NCI-H748 treated with DMSO at 0.1 percent for 48 hours (cell line): ENCODE results near the gene FOXN1.
"Not testable (repeated sequence)": the region's sequence is repeated elsewhere in the genome, so short reads cannot be mapped to it uniquely, and the experiment has no call there.

Experiments
- DNase-seq: peaks from one replicate; lab custom pipeline; 2025; lab: John Stamatoyannopoulos, UW

The FOXN1 gene

DNA sequence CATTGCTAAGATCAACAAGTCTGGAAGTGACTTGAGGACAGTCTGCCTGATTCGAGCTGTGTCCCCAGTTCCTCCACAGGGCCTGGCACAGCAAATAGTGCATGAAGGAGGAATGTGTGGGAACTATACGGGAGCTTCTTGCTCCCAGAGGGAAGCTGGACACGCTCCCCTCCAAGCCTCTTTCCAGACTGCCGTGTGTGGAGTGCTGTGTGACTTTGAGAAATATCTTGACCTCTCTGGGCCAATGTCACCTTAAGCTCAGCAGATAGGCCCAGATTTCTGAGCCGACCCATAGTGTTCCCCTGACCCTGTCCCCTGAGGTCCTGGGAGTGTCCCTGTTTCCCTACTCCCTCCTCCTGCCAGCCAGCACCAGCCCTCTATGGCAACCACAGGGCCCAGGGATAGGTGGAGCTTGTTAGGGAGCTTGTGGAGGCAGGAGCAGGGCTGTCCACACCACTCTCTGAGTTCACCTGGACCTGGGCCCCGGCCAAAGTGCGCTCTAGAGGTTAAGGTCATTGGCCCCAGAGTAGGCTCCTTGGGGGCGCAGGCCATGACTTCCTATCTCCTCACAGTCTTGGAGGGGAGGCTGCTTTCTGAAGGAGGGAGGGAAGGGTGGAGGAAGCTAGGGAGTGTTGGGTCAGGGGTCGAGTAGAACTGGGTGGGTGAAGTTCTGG is 6.3 kb upstream of the FOXN1 start:
- DNase-seq = no peak

GRCh38 chr17:28500712-28501379 is 5.3 kb upstream of the FOXN1 start:
- no peak for DNase-seq

DNA sequence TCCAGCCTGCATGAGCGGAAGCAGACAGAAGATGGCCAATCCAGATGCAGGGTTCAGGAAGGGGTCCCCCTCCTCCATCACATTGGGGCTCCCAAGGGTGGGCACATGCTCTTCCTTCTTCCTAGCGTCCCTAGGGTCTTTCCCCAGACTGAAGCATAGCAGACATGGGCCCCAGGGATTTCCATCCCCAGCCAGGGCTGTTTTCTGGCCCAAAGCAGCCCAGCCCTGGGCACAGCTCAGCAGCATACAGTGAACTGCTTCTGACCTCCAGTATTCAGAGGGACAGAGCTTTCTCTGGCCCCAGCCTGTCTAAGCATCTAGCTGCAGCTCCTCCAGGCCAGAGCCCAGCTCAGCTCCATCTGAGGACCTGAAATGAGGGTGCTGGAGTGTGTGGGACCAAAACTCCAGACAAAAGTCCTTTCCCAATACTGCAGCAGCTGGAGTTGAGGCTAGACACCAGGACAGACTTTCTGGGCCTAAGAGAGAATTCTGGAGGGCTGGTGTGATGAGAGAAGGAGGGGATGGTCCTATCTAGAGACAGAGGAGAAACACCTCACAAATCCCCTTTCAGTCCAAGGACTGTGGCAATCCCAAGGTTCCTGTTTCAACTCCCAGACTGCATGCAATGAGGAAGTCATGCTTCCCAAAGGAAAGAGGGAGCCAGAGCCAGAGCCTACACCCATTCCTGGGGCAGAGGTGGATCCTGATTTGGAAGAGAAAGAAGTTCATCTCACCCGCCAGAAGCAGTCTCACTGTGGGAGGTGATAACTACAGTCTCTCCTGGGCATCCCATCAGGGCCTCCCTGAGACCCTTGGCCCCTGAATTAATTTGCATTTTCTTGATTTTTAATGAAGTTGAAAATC is 4.5 kb upstream of the FOXN1 start:
- DNase-seq = no peak

DNA sequence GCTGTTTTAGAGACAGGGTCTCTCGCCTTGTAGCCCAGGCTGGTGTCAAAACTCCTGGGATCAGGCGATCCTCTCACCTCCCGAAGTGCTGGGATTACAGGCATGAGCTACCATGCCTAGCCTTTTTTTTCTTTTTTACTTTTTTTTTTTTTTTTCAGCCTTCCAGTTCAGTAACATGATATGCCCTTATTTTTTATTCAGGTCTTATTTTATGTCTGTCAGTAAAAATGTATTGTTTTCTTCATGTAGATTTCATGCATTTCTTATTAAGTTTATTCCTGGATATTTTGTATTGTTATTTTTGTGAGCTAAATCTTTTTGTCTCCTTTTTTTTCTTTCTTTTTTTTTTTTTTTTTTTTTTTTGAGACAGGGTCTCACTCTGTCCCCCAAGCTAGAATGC is 2.7 kb upstream of the FOXN1 start:
- DNase-seq = no peak

DNA sequence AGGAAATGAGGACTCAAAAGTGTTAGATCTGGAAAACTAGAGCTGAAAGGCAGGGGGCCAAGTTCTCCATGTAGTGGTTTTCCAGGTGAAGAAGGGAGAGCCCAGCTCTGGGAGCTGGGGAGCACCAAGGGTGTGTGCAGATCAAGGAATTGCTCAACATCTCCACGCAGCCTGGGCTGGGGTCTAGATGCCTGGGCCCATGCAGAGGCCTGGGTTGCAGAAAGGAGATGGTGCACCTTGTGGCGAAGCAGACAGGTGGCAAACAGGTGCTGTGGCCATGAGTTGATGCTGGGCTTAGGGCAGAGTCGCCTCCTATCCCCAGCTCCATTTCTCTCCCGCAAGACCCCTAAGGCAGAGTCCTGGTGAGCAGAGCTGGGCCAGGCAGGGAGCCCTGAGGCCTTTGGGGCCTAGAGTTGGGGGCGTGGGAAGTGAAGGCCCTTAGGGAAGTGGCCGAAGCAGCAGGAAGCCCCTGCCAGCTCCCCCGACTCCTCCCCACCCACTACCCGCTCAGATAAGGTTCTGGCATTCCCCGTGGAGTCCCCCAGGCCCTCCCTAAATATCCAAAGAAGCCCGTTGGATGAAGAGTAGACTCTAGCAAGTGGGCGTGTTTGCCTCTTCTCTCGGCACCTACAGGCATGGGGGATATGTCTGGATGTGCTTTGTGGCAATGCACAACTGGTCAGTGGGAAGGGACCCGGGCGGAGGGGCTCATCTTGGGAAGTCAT is 777 bp downstream of the FOXN1 start:
- DNase-seq = no peak

- no peak for DNase-seq
Observed at GRCh38 chr17:28507567-28508203, 1.5 kb downstream of the FOXN1 start.

- no peak for DNase-seq
Observed at GRCh38 chr17:28508211-28508724, 2.1 kb downstream of the FOXN1 start.

DNA sequence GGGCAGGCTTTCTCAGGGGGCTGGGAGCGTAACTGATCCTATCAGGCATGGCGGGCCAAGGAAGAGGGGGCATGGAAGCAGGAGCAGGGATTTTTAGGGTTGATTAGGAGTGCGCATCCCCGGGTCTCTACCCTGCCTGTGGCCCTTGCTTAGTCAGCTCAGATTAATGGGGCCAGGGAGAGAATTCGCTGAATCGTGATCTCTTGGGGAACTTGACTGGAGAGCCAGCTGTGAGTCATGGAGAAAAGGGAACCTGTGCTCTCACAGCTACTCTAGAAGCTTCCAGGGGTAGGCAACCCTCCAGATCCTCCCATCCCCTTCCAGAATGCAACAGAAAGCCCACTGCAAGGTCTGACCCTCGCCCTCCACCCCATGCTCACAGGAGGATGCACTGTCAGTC is 3.6 kb downstream of the FOXN1 start:
- no peak for DNase-seq

DNA sequence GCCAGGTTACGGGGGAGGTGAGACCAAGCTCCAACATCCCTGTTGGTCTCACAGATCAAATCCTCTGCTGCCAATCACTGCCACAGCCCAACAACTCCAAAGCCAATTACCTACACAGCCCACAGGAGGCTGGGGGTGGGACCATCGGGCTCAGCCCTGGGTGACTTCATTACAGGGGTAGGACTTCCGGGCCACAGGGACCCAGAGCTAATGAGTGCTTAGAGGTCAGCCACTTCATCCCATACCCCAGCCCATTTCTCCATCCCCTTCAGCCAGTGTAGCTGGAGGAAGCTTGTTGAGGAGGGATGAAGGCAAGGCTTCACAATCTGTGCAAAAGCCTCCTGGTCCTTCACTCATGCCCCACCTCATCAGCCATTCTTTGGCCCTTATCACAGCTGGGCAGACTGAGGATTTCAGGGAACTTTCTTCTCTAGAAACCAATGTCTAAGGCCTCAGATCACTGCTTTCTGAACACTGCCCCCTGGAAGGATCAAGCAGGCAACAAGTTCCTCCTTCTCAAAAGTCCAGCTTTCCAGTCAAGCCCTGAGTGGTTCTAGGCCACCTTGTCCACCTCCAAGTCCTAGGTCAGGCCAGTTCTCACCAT is 5.8 kb downstream of the FOXN1 start:
- DNase-seq = no peak

DNA sequence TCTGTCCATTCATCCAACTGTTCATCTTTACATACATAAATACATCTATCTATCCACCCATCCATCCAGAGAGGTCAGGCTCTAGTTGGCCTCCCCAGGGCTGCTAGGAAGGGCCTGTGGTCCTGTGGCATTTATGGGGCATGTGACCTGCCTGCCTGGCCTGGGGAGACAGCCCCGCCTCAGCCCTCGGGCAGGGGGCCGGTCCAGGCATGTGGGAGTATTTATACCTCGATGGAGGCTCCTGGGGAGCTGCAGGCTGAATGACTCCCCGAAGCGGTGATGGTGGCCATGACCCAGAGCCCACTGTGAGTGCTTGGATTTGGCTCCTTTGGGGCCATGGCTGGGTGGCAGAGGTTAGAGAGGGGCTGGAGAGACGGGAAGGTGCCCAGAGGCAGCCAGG is 7.3 kb downstream of the FOXN1 start:
- DNase-seq = no peak

DNA sequence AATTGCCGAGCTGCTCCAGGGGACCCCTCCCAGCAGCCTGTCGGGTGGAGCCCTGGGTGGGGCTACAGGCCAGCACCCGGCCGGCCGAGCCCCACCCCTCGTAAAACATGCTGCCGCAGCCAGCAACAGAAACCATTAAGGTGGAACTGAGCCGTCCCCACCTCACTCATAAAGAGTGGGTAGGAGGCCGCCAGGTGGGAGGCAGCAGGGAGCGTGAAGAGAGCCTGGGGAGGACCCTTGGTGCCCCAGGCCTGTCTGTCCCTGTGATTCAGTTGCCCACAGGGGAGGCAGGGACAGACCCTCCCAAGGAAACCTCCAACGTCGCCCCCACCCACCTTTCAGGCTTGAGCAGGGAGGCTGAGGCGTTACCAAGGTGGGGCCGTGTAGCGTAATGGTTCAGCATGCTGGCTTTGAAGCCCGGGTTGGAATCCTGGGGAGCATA is 8.4 kb downstream of the FOXN1 start:
- no peak for DNase-seq

GRCh38 chr17:28515518-28515917 is 9.4 kb downstream of the FOXN1 start:
- no peak for DNase-seq

DNA sequence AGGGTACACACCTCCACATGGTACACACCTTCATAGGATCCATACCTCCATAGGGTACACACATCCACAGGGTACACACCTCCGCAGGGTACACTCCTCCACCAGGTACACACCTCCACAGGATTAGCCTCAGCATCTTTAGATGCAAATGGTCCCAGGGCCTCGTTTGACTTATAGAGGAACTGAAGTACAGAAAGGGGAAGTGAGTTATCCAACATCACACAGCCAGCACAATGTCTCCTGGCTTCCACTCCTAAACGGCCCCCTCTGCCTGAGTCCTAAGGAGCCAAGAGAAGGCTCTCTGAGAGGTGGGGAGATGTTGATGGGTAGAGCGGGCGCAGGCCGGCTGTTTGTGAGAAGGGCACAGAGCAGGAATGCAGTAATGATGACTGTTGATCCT is 12.0 kb downstream of the FOXN1 start:
- no peak for DNase-seq

GRCh38 chr17:28518578-28518977 is 12.4 kb downstream of the FOXN1 start:
- DNase-seq = no peak

DNA sequence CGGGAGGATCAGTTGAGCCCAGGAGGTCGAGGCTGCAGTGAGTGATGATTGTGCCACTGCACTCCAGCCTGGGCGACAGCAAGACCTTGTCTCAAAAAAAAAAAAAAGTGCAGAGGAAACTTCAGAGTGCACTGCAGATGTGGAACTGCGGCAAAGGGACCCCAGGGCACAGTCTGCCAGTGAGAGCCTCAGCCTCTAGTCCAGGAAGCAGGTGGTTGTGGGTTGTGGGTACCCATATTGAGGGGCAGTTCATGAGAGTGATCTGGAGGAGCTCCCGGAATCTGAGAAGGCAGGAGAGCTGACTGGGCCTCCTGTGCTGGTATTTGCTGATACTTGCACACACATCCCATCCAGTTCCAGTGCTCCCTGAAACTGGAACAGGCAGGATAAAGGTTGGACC is 13.1 kb downstream of the FOXN1 start:
- DNase-seq = no peak

DNA sequence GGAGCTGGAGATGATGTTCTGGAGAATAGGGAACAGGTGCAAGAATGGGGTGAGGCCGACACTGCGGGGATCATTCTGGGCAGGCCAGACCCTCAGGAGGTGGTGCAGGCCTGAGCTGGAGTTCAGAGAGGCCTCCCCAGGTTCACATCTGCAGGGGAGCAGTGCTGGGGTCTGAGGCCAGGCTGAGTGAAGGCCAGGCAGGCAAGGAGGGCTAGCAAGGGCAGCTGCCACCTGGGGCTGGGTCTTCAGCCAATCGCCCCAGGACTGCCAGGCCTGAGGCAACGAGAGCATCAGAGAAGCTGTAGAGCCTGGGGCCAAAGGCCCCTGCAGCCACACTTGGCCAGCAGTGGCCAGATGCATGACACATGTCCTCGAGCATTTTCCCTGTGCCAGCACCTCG is 14.5 kb downstream of the FOXN1 start:
- no peak for DNase-seq

DNA sequence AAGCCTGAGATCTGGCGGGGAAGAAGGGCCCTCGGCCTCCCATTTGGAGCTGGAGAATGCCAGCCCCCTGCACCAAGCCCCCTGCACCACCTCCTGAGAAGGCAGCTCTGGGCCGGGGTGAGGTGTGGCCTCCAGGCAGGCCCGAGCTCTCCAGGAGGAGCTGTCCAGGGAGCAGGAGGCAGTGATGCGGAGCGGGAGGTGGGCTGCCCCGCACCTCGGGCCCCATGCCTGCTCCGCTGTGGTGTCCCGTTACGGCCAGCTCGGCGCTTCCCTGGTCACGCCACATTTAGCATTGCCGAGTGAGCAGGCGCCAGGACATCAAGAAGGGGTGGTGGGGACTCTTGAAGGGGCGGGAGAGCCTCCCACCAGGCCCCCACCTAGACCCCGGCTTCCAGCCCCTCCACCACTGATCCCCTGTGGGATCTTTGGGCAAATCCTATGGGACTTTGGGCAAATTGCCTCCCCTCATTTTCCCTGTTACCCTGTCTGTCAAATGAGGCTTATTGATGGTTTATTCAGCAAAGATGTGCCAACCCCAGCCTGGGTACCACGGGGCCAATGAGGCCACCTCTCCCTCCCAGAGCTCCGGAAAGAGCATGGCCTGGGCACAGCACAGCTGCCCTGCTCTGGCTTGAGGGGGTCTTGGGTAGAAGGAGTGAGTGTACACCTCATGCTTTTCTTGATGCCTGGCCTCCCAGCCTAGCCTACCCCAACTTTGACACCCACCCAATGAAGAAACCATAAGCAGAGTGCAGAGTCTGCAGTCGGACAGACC is 15.3 kb downstream of the FOXN1 start:
- no peak for DNase-seq

DNA sequence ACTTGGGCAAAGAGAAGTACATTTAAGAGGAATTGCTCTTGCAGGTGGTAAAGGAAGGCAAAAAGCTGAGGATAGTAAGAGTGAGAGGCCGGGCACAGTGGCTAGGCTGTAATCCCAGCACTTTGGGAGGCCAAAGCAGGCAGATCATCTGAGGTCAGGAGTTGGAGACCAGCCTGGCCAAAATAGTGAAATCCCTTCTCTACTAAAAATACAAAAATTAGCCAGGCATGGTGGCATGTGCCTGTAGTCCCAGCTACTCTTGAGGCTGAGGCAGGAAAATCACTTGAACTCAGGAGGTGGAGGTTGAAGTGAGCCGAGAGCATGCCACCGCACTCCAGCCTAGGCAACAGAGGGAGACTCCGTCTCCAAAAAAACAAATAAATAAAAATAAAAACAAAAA is 16.1 kb downstream of the FOXN1 start:
- DNase-seq = not testable (repeated sequence)

DNA sequence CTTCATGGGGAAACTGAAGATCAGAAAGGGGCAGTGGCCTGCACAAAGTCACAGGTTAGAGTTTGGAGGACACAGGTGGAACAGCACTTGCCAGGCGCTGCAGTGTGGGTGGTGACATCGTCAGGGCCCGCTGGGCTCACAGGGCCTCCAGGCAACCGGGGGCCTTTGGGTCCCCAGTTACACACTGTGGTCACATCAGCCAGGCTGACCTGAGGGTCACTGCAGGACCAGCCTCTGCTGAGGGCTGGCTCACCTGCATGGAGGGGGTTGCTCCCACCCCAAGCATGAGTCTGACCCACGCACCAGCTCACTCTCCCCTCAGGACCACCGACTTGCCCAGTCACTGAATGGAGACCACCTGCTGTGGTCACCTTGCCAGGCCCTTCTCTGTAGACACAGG is 17.0 kb downstream of the FOXN1 start:
- no peak for DNase-seq

DNA sequence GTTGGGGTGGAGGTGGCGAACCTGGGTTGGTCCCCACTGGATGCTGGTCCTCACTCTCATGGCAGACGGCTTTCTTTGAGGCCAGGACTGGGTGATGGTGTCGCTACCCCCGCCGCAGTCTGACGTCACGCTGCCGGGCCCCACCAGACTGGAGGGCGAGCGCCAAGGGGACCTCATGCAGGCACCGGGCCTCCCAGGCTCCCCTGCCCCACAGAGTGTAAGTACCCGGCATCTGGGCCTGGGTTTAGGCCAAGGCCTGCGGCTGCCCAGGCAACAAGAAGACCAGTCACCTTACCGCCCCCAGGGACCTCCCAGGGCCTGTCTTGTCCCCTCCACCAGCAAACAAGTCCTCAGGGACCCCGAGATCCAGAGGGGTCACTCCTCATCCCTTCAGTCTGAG is 17.7 kb downstream of the FOXN1 start:
- DNase-seq = no peak
